HUES48 (cell line): ENCODE data around the gene RACGAP1.

Experiments used
- H3K27ac ChIP-seq: one replicate; pipeline ENCODE4 v1.7.0; 2013; ENCODE audit warnings: low read depth, low read length, inconsistent platforms
- H3K27me3 ChIP-seq: 2 replicates; pipeline ENCODE4 v1.6.1; 2013; ENCODE audit warnings: mild to moderate bottlenecking, low read length; ENCODE audit not compliant: control insufficient read depth, insufficient read depth
- H3K36me3 ChIP-seq: 2 replicates; pipeline ENCODE4 v1.6.1; 2013; ENCODE audit warnings: low read length; ENCODE audit not compliant: control insufficient read depth, insufficient read depth
- H3K4me1 ChIP-seq: 2 replicates; pipeline ENCODE4 v1.6.1; 2013; ENCODE audit warnings: mild to moderate bottlenecking, low read length; ENCODE audit not compliant: control insufficient read depth, insufficient read depth
- H3K4me3 ChIP-seq: 2 replicates; pipeline ENCODE4 v1.5.1; 2013; ENCODE audit warnings: mild to moderate bottlenecking, low read depth, low read length
- H3K9ac ChIP-seq: 2 replicates; pipeline ENCODE4 v1.6.1; 2013; ENCODE audit warnings: mild to moderate bottlenecking, low read depth, low read length, moderate library complexity
- H3K9me3 ChIP-seq: 2 replicates; pipeline ENCODE4 v1.6.1; 2013; ENCODE audit warnings: low read length; ENCODE audit not compliant: control insufficient read depth, insufficient read depth

Gene RACGAP1

DNA sequence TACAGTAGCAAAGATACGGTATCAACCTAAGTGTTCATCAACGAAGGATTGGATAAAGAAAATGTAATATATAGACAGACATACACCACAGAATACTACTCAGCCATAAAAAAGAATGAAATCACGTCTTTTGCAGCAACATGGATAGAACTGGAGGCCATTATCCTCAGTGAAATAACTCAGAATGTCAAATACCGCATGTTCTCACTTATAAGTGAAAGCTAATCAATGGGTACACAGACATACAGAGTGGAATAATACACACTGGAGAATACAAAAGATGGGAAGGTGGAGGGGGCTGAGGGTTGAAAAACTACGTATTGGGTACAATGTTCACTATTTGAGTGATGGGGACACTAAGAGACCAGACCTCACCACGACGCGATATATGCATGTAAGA is 1.1 kb downstream of the RACGAP1 start:
- H3K9ac ChIP-seq: no peak overlapping the region
- H3K4me1 ChIP-seq: peaks cover 5% of the 10 kb centered on the region; the same call in 1 of the 2 replicates
- H3K9me3 ChIP-seq: no peaks in the 10 kb centered on the region
- H3K27me3 ChIP-seq: no peaks in the 10 kb centered on the region
- peak overlapping the region; percentile 77 for H3K4me3 ChIP-seq
- H3K36me3 ChIP-seq: peaks cover 3% of the 10 kb centered on the region; the same call in 1 of the 2 replicates
- no peak overlapping the region for H3K27ac ChIP-seq

DNA sequence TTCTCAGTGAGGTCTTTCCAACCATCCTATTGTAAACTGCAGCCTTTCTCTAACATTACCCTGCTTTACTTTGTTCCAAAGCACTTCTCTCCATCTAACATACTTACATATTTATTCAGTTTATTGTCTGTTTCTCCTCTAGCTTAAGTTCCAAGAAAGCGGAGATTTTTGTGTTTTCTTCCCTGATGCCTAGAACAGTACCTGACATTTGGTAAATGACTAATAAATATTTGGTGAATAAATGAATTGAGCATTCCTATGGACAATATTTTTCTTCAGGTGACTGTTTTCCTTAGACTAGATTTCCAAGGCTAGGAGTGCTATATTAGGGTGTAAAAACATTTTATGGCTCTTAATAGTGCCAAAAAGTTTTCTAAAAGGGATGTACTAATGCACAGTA is 2.4 kb downstream of the RACGAP1 start:
- Histone ChIP-seq H3K36me3 (peaks cover 3% of the 10 kb centered on the region; the same call in 1 of the 2 replicates), H3K4me3 (no peak overlapping the region), H3K9me3 (no peaks in the 10 kb centered on the region), H3K27me3 (no peaks in the 10 kb centered on the region), H3K27ac (no peak overlapping the region), H3K4me1 (peaks cover 12% of the 10 kb centered on the region; the same call in 1 of the 2 replicates), H3K9ac (no peak overlapping the region)

DNA sequence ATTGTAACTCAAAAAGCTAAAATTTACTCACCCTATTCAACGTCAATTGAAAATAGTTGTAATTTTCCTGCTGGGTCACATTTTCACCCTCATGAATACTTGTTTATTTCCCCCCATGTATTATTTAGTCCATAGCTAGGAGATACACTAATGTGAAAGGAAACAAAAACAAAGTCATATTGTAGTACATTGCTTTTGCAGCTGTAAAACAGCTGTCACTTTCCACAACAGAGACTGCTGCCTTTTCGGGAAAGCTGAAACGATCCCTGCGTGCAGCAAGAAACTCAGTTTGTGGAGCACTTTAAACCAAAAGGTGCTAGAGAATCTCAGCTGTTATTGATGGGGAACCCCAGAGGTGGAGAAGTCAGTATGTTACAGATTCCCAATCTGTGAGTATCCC is 4.3 kb downstream of the RACGAP1 start:
- no peak overlapping the region for H3K27ac ChIP-seq

DNA sequence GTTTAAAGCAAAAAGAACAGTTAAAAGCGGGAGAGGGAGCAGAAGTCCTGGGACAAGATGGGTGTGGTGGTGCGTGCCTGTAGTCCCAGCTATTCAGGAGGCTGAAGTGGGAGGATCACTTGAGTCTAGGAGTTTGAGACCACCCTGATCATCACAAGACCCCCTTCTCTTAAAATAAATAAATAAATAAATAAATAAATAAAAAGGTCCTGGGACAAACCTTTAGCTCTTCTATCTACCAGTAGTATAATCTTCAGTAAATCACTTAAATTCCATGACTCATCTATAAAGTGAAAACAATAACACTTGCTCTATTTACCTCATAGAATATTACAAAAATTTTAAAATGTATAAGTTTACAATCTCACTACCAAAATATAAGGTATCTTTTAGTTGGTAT is 5.8 kb downstream of the RACGAP1 start:
- no peaks in the 10 kb centered on the region for H3K27me3 ChIP-seq
- H3K9ac ChIP-seq: no peak overlapping the region
- H3K4me3 ChIP-seq: no peak overlapping the region
- H3K27ac ChIP-seq: no peak overlapping the region
- H3K36me3 ChIP-seq: peaks cover 16% of the 10 kb centered on the region
- H3K9me3 ChIP-seq: no peaks in the 10 kb centered on the region
- H3K4me1 ChIP-seq: peaks cover 12% of the 10 kb centered on the region; the same call in 1 of the 2 replicates

More for the DNA sequence above, 4.3 kb downstream of the RACGAP1 start:
- H3K4me3 ChIP-seq: no peak overlapping the region
- no peaks in the 10 kb centered on the region for H3K9me3 ChIP-seq
- no peaks in the 10 kb centered on the region for H3K27me3 ChIP-seq
- H3K4me1 ChIP-seq: peaks cover 12% of the 10 kb centered on the region; the same call in 1 of the 2 replicates
- H3K36me3 ChIP-seq: peaks cover 7% of the 10 kb centered on the region
- no peak overlapping the region for H3K9ac ChIP-seq

GRCh38 chr12:50018968-50019367 is 6.3 kb downstream of the RACGAP1 start:
- Histone ChIP-seq H3K9me3 (no peaks in the 10 kb centered on the region), H3K4me3 (no peak overlapping the region), H3K27ac (no peak overlapping the region), H3K27me3 (no peaks in the 10 kb centered on the region), H3K36me3 (peaks cover 22% of the 10 kb centered on the region), H3K9ac (no peak overlapping the region), H3K4me1 (0 out of 2 replicates have a peak, but pooled peaks cover 8% of the 10 kb centered on the region)

DNA sequence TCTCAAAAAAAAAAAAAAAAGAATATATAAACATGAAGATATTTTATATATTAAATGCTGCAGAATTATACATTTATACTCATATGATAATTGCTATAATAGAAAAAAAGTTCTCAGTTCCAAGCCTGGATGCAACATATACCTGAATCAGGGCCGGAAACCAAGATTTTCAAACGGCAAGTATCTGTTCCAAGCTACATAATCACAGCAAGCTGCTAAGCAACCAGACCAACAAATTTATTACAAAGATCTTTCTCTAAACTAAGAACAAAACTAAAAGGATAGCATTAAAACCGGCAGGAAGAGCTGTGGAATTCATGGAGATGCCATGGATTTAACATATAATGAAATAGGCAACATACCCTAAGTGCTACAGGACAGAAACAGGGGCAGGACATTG is 7.1 kb downstream of the RACGAP1 start:
- Histone ChIP-seq H3K4me1 (0 out of 2 replicates have a peak, but pooled peaks cover 8% of the 10 kb centered on the region), H3K9me3 (no peaks in the 10 kb centered on the region), H3K9ac (no peak overlapping the region), H3K36me3 (peaks cover 27% of the 10 kb centered on the region), H3K27ac (no peak overlapping the region), H3K27me3 (no peaks in the 10 kb centered on the region), H3K4me3 (no peak overlapping the region)

- H3K9me3 ChIP-seq: no peaks in the 10 kb centered on the region
- 0 out of 2 replicates have a peak, but pooled peaks cover 8% of the 10 kb centered on the region for H3K4me1 ChIP-seq
- no peak overlapping the region for H3K27ac ChIP-seq
- H3K9ac ChIP-seq: no peak overlapping the region
- no peak overlapping the region for H3K4me3 ChIP-seq
- H3K27me3 ChIP-seq: no peaks in the 10 kb centered on the region
- peaks cover 27% of the 10 kb centered on the region for H3K36me3 ChIP-seq
Observed at GRCh38 chr12:50017641-50018040, 7.7 kb downstream of the RACGAP1 start.

GRCh38 chr12:50016501-50017475 is 8.5 kb downstream of the RACGAP1 start:
- H3K9ac ChIP-seq: no peak overlapping the region
- H3K27me3 ChIP-seq: no peaks in the 10 kb centered on the region
- no peak overlapping the region for H3K27ac ChIP-seq
- no peak overlapping the region for H3K4me3 ChIP-seq
- peaks cover 27% of the 10 kb centered on the region for H3K36me3 ChIP-seq
- no peaks in the 10 kb centered on the region for H3K9me3 ChIP-seq
- 0 out of 2 replicates have a peak, but pooled peaks cover 8% of the 10 kb centered on the region for H3K4me1 ChIP-seq

DNA sequence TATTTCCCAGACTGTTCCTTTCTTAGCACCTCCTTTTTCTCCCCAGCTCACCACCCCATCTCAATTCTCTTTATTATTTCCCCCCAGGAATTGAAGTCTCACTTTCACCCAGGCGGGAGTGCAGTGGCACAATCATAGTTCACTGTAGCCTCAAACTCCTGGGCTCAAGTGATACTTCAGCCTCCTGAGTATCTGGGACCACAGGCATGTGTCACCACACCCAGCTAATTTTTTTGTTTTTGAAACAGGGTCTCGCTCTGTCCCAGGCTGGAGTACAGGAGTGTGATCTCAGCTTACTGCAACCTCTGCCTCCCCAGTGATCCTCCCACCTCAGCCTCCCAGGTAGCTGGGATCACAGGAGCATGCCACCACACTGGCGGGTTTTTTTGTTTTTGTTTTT is 11.0 kb downstream of the RACGAP1 start:
- Histone ChIP-seq H3K4me1 (0 out of 2 replicates have a peak, but pooled peaks cover 8% of the 10 kb centered on the region), H3K36me3 (peaks cover 34% of the 10 kb centered on the region), H3K27ac (no peak overlapping the region), H3K9me3 (no peaks in the 10 kb centered on the region), H3K27me3 (no peaks in the 10 kb centered on the region), H3K9ac (no peak overlapping the region), H3K4me3 (no peak overlapping the region)

DNA sequence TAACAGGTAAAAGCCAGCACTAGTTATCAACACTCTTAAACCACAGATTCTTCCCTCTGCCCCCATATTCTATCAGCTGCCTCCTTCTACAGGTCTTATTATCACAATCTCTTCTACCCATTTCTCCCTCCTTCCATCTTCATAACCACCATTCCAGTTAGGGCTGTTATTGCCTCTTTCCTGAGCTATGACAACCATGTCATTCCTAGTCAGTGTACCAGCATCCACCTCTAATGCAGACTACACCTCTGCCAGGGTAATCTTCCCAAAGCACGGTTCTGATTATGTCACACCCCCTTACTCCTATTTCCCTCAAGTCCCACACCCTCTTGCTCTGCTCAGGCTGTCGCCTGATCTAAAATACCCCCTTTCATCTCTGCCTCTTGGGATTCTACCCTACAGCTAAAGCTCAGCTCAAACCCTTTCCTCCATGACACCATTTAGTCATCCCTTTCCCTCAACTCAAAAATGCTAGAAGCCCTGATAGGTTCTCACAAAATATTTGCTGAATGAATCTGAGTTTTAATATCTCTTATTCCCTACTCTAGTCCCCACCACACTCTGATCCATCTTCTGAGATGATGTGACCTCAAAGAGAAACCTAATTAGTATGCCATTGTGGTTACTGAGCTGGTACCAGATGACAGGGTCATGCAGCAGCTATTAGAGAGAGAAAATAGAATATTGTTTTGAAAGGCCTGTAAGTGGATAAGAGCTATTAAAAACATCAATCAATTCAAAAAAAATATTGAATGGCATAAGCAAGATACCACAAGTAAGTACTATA is 11.7 kb downstream of the RACGAP1 start:
- Histone ChIP-seq H3K4me1 (0 out of 2 replicates have a peak, but pooled peaks cover 2% of the 10 kb centered on the region), H3K27me3 (no peaks in the 10 kb centered on the region), H3K9me3 (no peaks in the 10 kb centered on the region), H3K36me3 (peaks cover 34% of the 10 kb centered on the region), H3K4me3 (no peak overlapping the region), H3K9ac (no peak overlapping the region), H3K27ac (no peak overlapping the region)
